Measurements from ENCODE around the gene MMP25. TPM values are rescaled to one million over a fixed set of nuclear protein-coding genes. Genes with fewer than 3 reads are reported as not detected.
"Not testable (repeated sequence)": the region's sequence is repeated elsewhere in the genome, so short reads cannot be mapped to it uniquely, and the experiment has no call there.

MMP25 gene
- total RNA-seq, 1 donor from 2014 or later: 3.0 TPM

DNA sequence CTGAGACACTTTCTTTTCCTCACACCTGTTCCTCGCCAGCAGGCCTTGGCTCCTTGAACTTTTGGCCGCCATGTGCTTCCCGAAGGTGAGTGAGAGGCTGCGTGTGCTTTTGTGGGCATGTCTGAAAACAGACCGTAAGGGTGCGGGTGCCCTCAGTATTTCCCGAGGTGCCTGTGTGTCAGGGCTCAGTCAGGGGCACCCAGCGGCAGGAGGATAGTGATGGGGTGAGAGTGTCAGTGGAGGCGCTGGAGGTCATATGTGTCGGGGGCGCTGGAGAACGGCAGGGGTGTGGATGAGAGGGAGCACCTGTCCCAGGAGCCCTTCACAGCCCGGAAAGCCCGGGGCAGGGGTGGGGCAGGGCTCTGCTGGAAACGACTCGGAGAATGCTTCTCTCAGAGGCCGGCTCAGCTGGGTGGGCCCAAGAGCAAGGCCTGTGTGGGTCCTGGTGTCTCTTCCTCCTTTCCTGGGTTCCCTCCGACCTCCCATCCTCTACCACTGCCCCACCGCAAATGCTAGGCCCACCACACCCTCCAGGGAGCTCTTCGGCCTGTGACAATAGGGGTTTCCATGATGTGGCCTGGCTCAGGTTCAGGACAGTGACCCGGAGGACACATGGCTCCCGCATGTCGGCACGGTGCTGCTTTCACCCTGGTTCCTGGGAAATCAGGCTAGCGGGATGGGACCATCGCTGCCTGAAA, 19.5 kb downstream of the MMP25 start:
- DNase-seq (ENCODE audit: low spot score): no peak

DNA sequence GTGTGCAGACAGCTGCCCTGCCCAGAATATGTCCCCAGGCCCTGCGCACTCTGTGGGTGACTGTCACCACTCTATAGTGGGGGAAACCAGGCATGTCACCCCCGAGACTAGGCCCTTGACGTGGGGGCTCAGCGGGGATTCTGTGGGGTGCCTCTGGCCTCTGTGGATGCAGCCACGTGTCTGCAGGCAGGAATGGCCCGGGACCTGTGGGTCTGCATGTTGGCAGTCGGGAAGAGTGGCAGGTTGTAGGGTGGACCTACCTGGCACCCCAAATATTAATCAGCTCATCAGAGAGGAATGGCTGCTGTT, 20.0 kb downstream of the MMP25 start:
- no peak for DNase-seq (ENCODE audit: low spot score)
- intact Hi-C loops (cut with DNase I): no loop called here

More for the DNA sequence above, 19.5 kb downstream of the MMP25 start:
- intact Hi-C loops (cut with DNase I): no loop called here

GRCh38 chr16:3068487-3068886, 22.1 kb downstream of the MMP25 start:
- DNase-seq (ENCODE audit: low spot score): no peak
- intact Hi-C loops (cut with DNase I): no loop called here

DNA sequence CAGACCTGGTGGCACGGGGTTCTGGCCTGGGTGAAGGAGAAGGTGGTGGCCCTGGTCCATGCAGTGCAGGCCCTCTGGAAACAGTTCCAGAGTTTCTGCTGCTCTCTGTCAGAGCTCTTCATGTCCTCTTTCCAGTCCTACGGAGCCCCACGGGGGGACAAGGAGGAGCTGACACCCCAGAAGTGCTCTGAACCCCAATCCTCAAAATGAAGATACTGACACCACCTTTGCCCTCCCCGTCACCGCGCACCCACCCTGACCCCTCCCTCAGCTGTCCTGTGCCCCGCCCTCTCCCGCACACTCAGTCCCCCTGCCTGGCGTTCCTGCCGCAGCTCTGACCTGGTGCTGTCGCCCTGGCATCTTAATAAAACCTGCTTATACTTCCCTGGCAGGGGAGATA, 22.8 kb downstream of the MMP25 start:
- intact Hi-C loops (cut with DNase I); DNase-seq (ENCODE audit: low spot score): not testable (repeated sequence)

- intact Hi-C loops (cut with DNase I): no loop called here
- DNase-seq (ENCODE audit: low spot score): no peak
Measured at GRCh38 chr16:3070608-3071111, 24.3 kb downstream of the MMP25 start.

DNA sequence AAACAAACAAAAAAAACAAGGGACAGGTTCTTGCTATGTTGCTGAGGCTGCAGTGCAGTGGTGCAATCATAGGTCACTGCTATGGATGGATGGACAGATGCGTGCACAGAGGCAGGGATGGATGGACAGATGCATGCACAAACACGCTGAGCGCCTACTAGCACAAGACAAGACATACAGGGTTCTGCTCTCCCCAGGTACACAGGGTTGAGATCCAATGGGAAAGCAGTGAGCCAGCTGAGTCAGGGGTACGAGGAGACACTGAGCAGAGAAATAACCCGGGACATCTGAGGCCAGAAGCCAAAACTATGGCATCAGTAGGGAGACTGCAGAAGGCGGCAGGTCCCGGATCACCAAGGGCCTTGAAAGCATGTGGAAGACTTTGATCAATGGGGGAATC, 25.3 kb downstream of the MMP25 start:
- intact Hi-C loops (cut with DNase I): no loop called here
- DNase-seq (ENCODE audit: low spot score): no peak

GRCh38 chr16:3072148-3072547, 25.8 kb downstream of the MMP25 start:
- intact Hi-C loops (cut with DNase I); DNase-seq (ENCODE audit: low spot score): not testable (repeated sequence)

- DNase-seq (ENCODE audit: low spot score); intact Hi-C loops (cut with DNase I): not testable (repeated sequence)
Measured at GRCh38 chr16:3072576-3073263, 26.4 kb downstream of the MMP25 start.

DNA sequence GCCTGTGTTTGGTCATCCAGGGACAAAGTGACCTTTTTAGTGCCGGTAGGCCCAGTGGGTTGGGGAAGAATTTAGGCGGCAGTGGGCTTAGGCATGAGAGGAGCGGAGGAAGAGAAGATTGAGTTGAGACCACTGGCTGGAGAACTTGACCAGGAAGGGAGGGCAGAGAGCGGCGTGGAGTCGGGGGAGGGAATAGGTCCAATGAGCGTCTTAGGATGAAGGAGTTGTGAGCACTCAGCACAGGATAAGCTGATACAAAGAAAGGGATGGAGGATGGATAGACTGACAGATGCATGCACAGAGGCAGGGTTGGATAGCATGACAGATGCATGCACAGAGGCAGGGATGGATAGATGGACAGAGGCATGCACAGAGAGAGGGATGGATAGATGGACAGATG, 27.1 kb downstream of the MMP25 start:
- intact Hi-C loops (cut with DNase I): no loop called here
- DNase-seq (ENCODE audit: low spot score): no peak

- intact Hi-C loops (cut with DNase I): no loop called here
- peak; percentile 89 for DNase-seq (ENCODE audit: low spot score)
Measured at GRCh38 chr16:3074860-3075522, 28.6 kb downstream of the MMP25 start.

GRCh38 chr16:3075523-3075915, 29.2 kb downstream of the MMP25 start:
- DNase-seq (ENCODE audit: low spot score): no peak
- intact Hi-C loops (cut with DNase I): no loop called here

- intact Hi-C loops (cut with DNase I); DNase-seq (ENCODE audit: low spot score): not testable (repeated sequence)
Measured at GRCh38 chr16:3075946-3076345, 29.6 kb downstream of the MMP25 start.

GRCh38 chr16:3076577-3076976, 30.2 kb downstream of the MMP25 start:
- intact Hi-C loops (cut with DNase I): no loop called here
- no peak for DNase-seq (ENCODE audit: low spot score)

DNA sequence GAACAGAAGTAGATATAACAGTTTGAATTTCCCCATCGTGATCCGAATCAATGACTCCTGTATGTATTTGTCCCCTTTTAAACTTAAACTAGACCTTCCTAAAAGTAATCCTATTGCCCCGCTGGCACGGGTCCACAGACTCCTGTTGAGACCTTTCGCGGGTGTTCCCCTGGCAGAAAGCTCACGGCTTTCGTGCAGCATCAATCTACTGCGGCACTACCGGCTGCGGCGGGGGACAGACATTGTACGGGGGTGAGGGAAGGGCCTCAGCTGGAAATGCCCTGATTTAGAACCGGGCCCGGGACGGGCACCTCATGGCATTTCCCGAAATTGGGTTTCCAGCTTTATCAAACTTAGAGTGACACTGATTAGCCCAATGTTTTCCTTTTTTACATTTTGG, 33.7 kb downstream of the MMP25 start:
- no peak for DNase-seq (ENCODE audit: low spot score)

DNA sequence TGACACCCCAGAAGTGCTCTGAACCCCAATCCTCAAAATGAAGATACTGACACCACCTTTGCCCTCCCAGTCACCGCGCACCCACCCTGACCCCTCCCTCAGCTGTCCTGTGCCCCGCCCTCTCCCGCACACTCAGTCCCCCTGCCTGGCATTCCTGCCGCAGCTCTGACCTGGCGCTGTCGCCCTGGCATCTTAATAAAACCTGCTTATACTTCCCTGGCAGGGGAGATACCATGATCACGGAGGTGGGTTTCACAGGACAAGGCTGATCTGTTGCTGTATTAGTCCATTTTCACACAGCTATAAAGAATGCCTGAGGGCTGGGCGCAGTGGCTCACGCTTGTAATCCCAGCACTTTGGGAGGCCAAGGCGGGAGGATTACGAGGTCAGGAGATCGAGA, 35.6 kb downstream of the MMP25 start:
- DNase-seq (ENCODE audit: low spot score); intact Hi-C loops (cut with DNase I): not testable (repeated sequence)

More for the DNA sequence above, 33.7 kb downstream of the MMP25 start:
- intact Hi-C loops (cut with DNase I): no loop called here

GRCh38 chr16:3083408-3083807, 37.0 kb downstream of the MMP25 start:
- intact Hi-C loops (cut with DNase I); DNase-seq (ENCODE audit: low spot score): not testable (repeated sequence)

GRCh38 chr16:3084491-3084890, 38.1 kb downstream of the MMP25 start:
- intact Hi-C loops (cut with DNase I): no loop called here
- DNase-seq (ENCODE audit: low spot score): no peak

GRCh38 chr16:3084969-3085670, 38.8 kb downstream of the MMP25 start:
- intact Hi-C loops (cut with DNase I): no loop called here

DNA sequence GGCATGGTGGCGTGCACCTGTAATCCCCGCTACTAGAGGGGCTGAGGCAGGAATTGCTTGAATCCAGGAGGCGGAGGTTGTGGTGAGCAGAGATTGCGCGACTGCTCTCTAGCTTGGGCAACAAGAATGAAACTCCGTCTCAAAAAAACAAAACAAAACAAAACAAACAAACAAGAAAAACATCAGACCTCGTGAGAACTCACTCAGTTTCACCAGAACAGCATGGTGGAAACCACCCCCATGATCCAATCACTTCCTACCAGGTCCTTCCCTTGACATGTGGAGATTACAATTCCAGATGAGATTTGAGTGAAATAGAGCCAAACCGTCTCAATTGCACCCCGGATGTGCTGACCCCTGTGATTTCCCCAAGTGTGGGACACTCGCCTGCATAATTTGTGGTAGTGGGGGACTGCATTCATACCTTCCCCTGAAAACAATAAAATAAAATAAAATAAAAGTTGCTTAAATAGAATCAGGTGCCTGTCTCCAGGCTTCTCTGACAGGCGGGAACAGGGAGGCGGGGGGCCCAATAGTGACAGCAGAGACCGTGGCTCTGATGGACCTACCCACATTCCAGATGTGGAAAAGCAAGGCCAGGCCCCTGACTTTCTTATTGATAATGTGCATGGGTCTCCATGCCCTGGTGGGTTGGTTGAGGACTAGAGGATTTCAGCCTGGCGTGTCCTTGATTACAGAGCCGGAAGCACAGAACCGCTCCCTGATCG, 39.7 kb downstream of the MMP25 start:
- no peak for DNase-seq (ENCODE audit: low spot score)
- intact Hi-C loops (cut with DNase I): no loop called here

More at GRCh38 chr16:3084969-3085670, 38.8 kb downstream of the MMP25 start:
- no peak for DNase-seq (ENCODE audit: low spot score)
